Measurements from ENCODE around the gene EEPD1.

DNA sequence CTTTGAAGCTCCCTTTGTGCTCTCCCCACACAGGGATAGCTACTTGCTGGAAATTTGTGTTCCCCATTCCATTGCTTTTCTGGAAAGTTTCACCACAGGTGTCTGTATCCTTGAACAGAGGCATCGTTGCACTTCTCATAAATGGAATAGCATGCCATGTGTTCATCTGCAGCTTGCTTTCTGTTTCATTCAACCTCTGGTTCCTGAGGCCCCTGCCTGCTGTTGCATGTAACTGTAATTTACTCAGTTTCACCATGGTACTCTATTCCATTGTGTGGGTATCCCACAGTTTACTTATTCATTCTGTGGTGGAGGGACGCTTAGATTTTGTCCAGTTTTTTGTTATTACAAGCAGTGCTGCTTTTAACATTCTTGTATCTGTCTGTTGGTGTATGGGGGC is 32.0 kb downstream of the EEPD1 start:
- TF ChIP-seq EZH2 (IDR thresholded peaks at IDR 0.05; ENCODE audit: borderline replicate concordance, low read depth, low read length, severe bottlenecking): no peak
- TF ChIP-seq, protein P1, sequence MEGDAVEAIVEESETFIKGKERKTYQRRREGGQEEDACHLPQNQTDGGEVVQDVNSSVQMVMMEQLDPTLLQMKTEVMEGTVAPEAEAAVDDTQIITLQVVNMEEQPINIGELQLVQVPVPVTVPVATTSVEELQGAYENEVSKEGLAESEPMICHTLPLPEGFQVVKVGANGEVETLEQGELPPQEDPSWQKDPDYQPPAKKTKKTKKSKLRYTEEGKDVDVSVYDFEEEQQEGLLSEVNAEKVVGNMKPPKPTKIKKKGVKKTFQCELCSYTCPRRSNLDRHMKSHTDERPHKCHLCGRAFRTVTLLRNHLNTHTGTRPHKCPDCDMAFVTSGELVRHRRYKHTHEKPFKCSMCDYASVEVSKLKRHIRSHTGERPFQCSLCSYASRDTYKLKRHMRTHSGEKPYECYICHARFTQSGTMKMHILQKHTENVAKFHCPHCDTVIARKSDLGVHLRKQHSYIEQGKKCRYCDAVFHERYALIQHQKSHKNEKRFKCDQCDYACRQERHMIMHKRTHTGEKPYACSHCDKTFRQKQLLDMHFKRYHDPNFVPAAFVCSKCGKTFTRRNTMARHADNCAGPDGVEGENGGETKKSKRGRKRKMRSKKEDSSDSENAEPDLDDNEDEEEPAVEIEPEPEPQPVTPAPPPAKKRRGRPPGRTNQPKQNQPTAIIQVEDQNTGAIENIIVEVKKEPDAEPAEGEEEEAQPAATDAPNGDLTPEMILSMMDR (IDR thresholded peaks at IDR 0.05; ENCODE audit: borderline replicate concordance, extremely low read depth, low read length, poor library complexity, severe bottlenecking): no peak

Measured in DND-41 (cell line).